K562 (cell line): ENCODE results near the gene SRPK2. TPM values are rescaled to one million over a fixed set of nuclear protein-coding genes. Genes with fewer than 3 reads are reported as not detected.

Experiments
- ARID1B ChIP-seq: fragments of 450-650 bp; IDR thresholded peaks from 2 replicates; pipeline ENCODE4 v1.6.1; 2016; ENCODE audit warnings: antibody characterized with exemption, mild to moderate bottlenecking, inconsistent platforms
- CCNT2 ChIP-seq: IDR thresholded peaks from 2 replicates; pipeline ENCODE4 v1.6.1; 2011; ENCODE audit warnings: borderline replicate concordance, low read depth, mild to moderate bottlenecking, moderate library complexity, mixed read lengths, low read length; ENCODE audit not compliant: insufficient read length; ENCODE audit errors: extremely low read depth
- FUS ChIP-seq: fragments of 200-400 bp; formaldehyde crosslinking; optimal IDR thresholded peaks from 2 replicates; pipeline ENCODE3; 2017; ENCODE audit warnings: low read depth, low read length
- MEF2D ChIP-seq: conservative IDR thresholded peaks from 2 replicates; pipeline ENCODE4 v1.6.1; 2016; ENCODE audit warnings: low read depth, missing genetic modification characterization, missing compliant biosample characterization
- POLR2A ChIP-seq: fragments of 450-650 bp; conservative IDR thresholded peaks from 2 replicates; pipeline ENCODE4 v1.6.1; 2016
- SMARCC2 ChIP-seq: fragments of 450-650 bp; IDR thresholded peaks from 2 replicates; pipeline ENCODE4 v1.6.1; 2017; ENCODE audit warnings: antibody characterized with exemption, moderate library complexity, mild to moderate bottlenecking, low read depth
- SMC3 ChIP-seq: conservative IDR thresholded peaks from 2 replicates; pipeline ENCODE4 v1.6.1; 2011; ENCODE audit warnings: low read depth, low read length, improper control_type of control experiment; ENCODE audit not compliant: insufficient read depth
- TFAM ChIP-seq: fragments of 250-450 bp; sonication (Bioruptor Pico); conservative IDR thresholded peaks from 2 replicates; pipeline ENCODE4 v1.5.0; 2021; ENCODE audit warnings: mild to moderate bottlenecking, moderate library complexity
- ZNF57 ChIP-seq: fragments of 450-650 bp; formaldehyde crosslinking; IDR thresholded peaks from 2 replicates; pipeline ENCODE4 v1.4.0; 2020; ENCODE audit warnings: mild to moderate bottlenecking, moderate library complexity
- polyA plus RNA-seq, 8 experiments: library from polyadenylated mRNA; depleted of rRNA in 4 of 8; stranded (reverse) in 5 of 8; unstranded in 3 of 8; fragments of >200 nt; fragmentation: Nextera tagmentation in 2 of 8; fragmentation: Illumina TruSeq in 1 of 8; extraction: Ambion mirVana in 2 of 8; extraction: Trizol in 1 of 8; gene quantifications; 2 replicates each; pipeline versions ENCODE4 v1.2.1 to v1.2.3, GENCODE V29; 2011 to 2014; ENCODE audit warnings: inconsistent platforms in 1 of 8, missing spikeins in 1 of 8
- total RNA-seq, 7 experiments: library from RNA; depleted of rRNA in 6 of 7; stranded (reverse); fragments of >200 nt in 6 of 7; fragmentation: Illumina TruSeq in 2 of 7; extraction: Trizol in 2 of 7; gene quantifications; 2 replicates each; pipeline versions ENCODE4 v1.2.1 to v1.2.3, GENCODE V29; 2011 to 2021; ENCODE audit warnings: low replicate concordance in 1 of 7
- TF ChIP-seq, protein P1 (sequence below): fragments of 450-650 bp; IDR thresholded peaks from 2 replicates; pipeline ENCODE4 v1.6.1; 2016; ENCODE audit warnings: mild to moderate bottlenecking, moderate library complexity

Gene SRPK2
- total and polyA plus RNA-seq, 9 of the 15 experiments (the other 6 are each of a cell fraction or from before 2014, with no cell fraction given), result 21.5 to 44.7 (median 33.3) TPM

DNA sequence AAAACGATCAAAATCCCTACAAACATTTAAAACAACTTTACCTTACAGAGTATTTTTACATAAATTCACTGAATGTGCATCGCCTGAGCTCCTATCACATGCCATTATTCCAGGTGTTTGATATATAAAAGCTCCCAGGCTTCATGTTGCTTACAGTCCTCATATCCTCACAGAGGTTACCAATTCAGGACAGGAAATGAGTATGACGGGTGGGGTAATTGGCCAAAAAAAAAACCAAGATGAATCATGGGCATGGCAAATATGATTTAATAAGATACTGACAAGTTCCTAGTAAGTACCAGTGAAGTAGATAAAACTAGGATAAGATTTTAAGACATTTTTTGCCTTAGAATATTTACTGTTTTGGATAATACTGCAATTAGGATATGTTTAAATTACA, 238.9 kb downstream of the SRPK2 start (continued):
- TF ChIP-seq, protein P1, sequence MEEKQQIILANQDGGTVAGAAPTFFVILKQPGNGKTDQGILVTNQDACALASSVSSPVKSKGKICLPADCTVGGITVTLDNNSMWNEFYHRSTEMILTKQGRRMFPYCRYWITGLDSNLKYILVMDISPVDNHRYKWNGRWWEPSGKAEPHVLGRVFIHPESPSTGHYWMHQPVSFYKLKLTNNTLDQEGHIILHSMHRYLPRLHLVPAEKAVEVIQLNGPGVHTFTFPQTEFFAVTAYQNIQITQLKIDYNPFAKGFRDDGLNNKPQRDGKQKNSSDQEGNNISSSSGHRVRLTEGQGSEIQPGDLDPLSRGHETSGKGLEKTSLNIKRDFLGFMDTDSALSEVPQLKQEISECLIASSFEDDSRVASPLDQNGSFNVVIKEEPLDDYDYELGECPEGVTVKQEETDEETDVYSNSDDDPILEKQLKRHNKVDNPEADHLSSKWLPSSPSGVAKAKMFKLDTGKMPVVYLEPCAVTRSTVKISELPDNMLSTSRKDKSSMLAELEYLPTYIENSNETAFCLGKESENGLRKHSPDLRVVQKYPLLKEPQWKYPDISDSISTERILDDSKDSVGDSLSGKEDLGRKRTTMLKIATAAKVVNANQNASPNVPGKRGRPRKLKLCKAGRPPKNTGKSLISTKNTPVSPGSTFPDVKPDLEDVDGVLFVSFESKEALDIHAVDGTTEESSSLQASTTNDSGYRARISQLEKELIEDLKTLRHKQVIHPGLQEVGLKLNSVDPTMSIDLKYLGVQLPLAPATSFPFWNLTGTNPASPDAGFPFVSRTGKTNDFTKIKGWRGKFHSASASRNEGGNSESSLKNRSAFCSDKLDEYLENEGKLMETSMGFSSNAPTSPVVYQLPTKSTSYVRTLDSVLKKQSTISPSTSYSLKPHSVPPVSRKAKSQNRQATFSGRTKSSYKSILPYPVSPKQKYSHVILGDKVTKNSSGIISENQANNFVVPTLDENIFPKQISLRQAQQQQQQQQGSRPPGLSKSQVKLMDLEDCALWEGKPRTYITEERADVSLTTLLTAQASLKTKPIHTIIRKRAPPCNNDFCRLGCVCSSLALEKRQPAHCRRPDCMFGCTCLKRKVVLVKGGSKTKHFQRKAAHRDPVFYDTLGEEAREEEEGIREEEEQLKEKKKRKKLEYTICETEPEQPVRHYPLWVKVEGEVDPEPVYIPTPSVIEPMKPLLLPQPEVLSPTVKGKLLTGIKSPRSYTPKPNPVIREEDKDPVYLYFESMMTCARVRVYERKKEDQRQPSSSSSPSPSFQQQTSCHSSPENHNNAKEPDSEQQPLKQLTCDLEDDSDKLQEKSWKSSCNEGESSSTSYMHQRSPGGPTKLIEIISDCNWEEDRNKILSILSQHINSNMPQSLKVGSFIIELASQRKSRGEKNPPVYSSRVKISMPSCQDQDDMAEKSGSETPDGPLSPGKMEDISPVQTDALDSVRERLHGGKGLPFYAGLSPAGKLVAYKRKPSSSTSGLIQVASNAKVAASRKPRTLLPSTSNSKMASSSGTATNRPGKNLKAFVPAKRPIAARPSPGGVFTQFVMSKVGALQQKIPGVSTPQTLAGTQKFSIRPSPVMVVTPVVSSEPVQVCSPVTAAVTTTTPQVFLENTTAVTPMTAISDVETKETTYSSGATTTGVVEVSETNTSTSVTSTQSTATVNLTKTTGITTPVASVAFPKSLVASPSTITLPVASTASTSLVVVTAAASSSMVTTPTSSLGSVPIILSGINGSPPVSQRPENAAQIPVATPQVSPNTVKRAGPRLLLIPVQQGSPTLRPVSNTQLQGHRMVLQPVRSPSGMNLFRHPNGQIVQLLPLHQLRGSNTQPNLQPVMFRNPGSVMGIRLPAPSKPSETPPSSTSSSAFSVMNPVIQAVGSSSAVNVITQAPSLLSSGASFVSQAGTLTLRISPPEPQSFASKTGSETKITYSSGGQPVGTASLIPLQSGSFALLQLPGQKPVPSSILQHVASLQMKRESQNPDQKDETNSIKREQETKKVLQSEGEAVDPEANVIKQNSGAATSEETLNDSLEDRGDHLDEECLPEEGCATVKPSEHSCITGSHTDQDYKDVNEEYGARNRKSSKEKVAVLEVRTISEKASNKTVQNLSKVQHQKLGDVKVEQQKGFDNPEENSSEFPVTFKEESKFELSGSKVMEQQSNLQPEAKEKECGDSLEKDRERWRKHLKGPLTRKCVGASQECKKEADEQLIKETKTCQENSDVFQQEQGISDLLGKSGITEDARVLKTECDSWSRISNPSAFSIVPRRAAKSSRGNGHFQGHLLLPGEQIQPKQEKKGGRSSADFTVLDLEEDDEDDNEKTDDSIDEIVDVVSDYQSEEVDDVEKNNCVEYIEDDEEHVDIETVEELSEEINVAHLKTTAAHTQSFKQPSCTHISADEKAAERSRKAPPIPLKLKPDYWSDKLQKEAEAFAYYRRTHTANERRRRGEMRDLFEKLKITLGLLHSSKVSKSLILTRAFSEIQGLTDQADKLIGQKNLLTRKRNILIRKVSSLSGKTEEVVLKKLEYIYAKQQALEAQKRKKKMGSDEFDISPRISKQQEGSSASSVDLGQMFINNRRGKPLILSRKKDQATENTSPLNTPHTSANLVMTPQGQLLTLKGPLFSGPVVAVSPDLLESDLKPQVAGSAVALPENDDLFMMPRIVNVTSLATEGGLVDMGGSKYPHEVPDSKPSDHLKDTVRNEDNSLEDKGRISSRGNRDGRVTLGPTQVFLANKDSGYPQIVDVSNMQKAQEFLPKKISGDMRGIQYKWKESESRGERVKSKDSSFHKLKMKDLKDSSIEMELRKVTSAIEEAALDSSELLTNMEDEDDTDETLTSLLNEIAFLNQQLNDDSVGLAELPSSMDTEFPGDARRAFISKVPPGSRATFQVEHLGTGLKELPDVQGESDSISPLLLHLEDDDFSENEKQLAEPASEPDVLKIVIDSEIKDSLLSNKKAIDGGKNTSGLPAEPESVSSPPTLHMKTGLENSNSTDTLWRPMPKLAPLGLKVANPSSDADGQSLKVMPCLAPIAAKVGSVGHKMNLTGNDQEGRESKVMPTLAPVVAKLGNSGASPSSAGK, result no peak
- no peak for TF ChIP-seq TFAM (CRISPR knock-in tag)
- TF ChIP-seq MEF2D (tag), result no peak
- no peak for TF ChIP-seq ZNF57 (CRISPR knock-in tag)
- no peak for TF ChIP-seq ARID1B
- TF ChIP-seq POLR2A, result no peak
- TF ChIP-seq SMARCC2, result no peak
- no peak for TF ChIP-seq FUS
- no peak for TF ChIP-seq CCNT2
- TF ChIP-seq SMC3, result no peak
